Adipose tissue (tissue), 3 donors: ENCODE measurements around the gene BIN2. TPM values are rescaled to one million over a fixed set of nuclear protein-coding genes. Genes with fewer than 3 reads are reported as not detected.

ENCODE experiments used
- H3K27ac ChIP-seq: one replicate; pipeline ENCODE4 v1.5.1; 2013; ENCODE audit warnings: low read depth, low read length
- WGBS, 3 donors: extraction: QIAGEN DNeasy Blood & Tissue Kit; methylation state at CpG; one replicate each; pipeline ENCODE4 v1.1.7; 2013; 5-methylcytosine and 5-hydroxymethylcytosine counted together
- polyA plus RNA-seq, 3 donors: library from polyadenylated mRNA; stranded (reverse); fragments of 200-250 nt; gene quantifications; one replicate each; pipeline ENCODE4 v1.2.3, GENCODE V29; 2013
- donor health status: healthy with polysubstance abuse.
- donor health status: Bipolar disorder and iron deficiency.
- donor health status: healthy.

Gene BIN2
- polyA plus RNA-seq: 1 to 10 TPM; 1.5 to 8.8 (median 8.4) TPM

DNA sequence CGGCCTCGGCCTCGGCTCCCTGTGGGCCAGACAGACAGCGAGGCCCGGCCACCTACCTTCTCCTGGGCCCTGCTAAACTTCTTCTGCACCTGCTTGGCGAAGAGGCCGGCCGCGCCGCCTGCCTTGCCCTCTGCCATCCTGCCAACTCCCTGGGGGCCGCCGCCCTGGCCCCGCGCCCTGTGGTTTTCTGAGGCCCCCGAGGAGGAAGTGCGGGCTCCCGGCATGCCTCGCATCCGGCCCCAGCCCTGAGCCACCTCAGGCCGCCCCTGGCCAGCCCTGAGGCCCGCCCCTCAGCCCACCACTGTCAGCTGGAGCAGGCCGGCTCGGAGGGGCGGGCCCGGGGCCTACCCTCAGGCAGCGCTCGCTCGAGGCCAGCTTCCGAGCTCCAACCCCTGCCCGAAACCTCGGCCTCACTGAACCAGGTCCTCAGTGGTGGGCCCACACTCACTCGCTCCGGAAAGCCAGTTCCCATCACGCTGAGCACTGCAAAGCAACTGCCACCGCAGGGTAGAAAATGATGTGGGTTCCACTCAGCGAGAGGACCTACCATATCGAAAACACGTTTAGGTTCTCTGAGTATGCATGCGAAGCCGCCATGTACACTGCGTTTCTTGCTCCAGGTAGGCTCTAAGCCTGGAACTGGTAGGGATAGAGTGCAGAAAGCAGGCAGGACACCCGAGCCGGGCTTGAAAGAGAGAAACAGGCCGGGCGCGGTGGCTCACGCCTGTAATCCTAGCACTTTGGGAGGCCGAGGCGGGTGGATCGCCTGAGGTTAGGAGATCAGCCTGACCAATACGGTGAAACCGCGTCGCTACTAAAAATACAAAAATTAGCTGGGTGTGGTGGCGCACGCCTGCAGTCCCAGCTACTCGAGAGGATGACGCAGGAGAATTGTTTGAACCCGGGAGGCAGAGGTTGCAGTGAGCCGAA, at the start of gene BIN2:
BIN2 (minus strand) TSS at position 209 of the 930 bp plus-strand sequence; CDS start at position 137, 72 bp downstream.
- no peak within 1 kb of the TSS for H3K27ac ChIP-seq
- WGBS, 3 donors: 66 to 91% (median 79%) methylated on average over 51 to 60 of the region's 60 CpGs

- WGBS, 3 donors: 56 to 84% (median 70%) methylated on average over 3 of the region's 3 CpGs
These were observed 49.2 kb upstream of the BIN2 start for GRCh38 chr12:51373187-51373586.

GRCh38 chr12:51372021-51372420, 48.0 kb upstream of the BIN2 start:
- no peak overlapping the region for H3K27ac ChIP-seq
- 77 to 97% (median 90%) methylated on average over 2 of the region's 2 CpGs for WGBS, 3 donors

More at GRCh38 chr12:51373187-51373586, 49.2 kb upstream of the BIN2 start:
- H3K27ac ChIP-seq: no peak overlapping the region

DNA sequence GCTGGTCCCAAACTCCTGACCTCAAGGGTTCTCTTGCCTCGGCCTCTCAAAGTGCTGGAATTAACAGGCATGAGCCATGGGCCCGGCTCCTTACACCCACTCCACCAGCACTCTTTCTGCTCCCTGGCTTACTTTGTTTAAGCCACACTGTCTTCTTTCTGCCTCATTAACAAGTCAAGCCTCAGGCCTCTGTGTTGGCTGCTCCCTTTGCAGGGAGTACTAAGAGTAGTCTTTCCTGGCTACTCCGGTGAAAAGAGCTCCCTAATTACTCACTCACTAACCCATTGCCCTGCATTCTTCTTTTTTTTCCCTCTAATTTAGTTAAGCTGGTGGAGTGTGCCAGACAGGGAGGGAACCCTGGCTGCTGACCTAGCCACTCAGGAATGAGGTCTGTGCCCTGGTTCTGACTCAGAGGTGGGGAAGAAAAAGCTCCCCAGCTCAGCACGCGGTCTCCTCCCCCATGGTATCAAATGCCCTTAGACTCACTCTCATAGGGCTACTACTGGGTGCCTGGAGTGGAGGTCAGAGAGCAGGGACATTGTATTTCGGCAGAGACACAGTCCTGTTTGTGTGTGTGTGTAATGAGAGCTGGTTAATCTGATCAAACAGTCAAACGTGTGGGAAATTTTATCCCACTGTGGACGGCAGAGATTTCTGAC, 47.5 kb upstream of the BIN2 start:
- 52 to 57% (median 55%) methylated on average over 8 of the region's 8 CpGs for WGBS, 3 donors
- H3K27ac ChIP-seq: no peak overlapping the region

GRCh38 chr12:51370667-51371066, 46.7 kb upstream of the BIN2 start:
- 93 to 97% (median 95%) methylated on average over 9 of the region's 9 CpGs for whole genome bisulfite sequencing, 3 donors
- no peak overlapping the region for H3K27ac ChIP-seq

- 64 to 93% (median 81%) methylated on average over 4 of the region's 4 CpGs for WGBS, 3 donors
These were observed 45.6 kb upstream of the BIN2 start for GRCh38 chr12:51369581-51369980.

DNA sequence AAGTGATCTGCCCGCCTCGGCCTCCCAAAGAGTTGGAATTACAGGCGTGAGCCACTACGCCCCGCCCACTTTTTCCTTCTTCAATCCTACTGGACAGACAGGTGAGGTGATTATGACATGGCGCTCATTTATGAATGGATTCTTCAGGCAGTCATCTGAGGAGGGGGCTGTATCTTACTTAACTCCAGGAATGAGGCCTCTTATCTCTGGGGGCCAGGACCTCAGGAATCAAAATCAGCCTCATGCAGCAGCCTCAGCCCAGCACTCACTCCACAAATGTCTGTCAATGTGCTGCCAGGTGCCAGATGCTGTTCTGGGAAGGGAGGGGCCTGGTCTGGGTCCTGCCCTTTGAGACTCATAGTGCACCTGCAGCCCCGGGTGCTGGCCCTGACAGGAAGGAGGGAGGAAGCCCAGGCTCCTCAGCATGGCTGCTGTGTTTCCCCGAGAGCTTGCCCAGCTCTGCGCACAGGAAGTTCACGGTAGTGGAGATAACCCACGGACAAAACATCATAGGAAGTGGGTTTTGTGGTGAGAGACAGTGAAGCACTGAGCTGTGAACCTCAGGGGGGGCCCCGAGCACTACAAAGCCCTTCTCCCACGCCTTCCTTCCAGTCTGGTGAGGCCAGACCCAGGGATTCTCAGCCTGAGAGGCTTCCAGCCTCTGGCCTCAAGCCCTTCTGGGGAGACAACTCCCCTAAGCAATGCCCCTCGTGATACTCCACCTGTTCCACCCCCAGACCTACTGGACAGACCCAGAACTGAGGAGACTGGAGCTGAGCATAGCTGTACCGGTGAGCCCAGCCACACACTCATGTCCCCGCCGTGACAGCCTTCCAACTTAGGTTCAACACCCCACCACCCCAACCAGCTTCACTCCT, 44.9 kb upstream of the BIN2 start:
- WGBS, 3 donors: 43 to 78% (median 58%) methylated on average over 16 to 17 of the region's 17 CpGs
- no peak overlapping the region for H3K27ac ChIP-seq

More at GRCh38 chr12:51369581-51369980, 45.6 kb upstream of the BIN2 start:
- no peak overlapping the region for H3K27ac ChIP-seq

DNA sequence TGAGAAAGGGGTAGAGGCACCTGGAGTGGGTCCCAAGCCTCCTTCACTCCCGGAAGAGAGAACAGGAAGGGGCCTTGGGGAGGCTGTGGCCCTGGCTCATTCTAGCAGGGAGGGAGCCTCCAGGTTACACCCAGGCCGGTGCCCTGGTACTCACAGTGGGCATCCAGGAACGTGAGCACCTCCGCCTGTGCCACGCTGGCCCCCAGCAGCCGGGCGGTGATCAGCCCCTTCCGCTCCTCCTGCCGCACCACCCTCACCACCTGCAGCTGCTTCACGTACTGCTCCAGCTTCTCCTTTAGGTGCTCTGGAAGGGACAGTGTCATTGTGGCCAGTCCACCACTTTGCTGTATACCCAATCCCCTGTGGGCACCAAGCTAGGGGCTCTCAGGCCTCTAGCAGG, 41.3 kb upstream of the BIN2 start:
- WGBS, 3 donors: 92 to 94% (median 94%) methylated on average over 10 of the region's 10 CpGs
- no peak overlapping the region for H3K27ac ChIP-seq

DNA sequence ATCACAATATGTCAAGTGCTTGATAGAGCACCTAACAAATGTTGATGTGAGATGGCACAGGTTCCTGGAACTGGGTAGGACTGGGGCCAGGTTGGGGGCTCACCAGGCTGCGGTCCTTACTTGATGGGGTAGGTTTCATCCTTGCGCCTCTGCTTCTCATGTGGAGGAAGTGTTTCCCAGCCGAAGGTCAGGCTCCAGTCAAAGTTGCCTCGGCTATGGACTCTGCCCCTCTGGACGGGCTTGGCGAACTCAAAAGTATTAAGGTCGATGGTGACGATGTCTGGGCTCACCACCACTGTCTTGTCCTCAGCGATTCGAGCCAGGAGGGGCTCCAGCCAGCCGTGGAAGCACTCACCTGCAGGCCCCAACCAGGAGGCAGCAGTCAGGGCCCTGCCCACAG, 40.0 kb upstream of the BIN2 start:
- WGBS, 3 donors: 86 to 94% (median 90%) methylated on average over 11 of the region's 11 CpGs

GRCh38 chr12:51362747-51363342, 38.9 kb upstream of the BIN2 start:
- 84 to 92% (median 86%) methylated on average over 2 of the region's 2 CpGs for WGBS, 3 donors
- no peak overlapping the region for H3K27ac ChIP-seq

More for the DNA sequence above, 40.0 kb upstream of the BIN2 start:
- H3K27ac ChIP-seq: no peak overlapping the region

GRCh38 chr12:51362307-51362706, 38.3 kb upstream of the BIN2 start:
- H3K27ac ChIP-seq: no peak overlapping the region
- WGBS, 3 donors: 87 to 94% (median 89%) methylated on average over 6 of the region's 6 CpGs

DNA sequence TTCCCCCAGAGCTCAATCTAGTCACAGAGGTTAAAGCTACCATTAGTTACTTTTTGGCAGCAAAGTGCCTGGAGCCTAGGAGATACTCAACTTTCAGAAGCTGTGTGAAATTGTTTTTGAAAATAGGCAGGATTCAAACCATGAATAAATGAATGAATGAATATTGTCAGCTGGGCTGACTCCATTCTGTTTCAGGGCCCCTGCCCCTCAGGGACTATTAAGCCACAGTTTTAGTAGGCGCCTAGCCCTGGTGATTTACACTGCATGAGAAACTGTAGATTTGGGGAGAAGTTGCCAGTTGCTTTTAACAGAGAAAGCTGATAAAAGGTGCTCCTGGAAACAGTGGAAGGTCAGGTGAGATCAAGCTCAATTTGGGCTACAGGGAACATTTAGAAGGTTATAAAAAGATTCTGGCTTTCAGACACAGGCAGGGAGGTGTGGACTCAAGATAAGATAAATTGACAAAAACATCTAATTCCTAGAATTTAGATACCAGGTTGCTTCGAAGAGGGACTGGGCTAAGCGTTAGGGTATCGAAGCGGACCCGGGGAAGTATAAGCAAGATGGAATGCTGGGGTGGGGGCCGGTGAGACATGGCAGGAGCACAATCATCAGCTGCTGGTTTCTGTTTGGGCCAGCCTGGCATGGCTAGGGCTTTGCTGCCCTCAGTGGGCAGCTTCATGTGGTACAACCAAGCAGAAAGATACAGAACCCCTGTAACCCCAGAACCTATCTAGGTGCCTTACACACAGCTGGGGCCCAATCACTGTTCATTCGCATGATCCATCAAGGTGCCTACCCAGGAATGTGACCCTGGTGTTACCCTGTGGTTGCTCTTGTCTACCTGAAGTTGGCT, 37.4 kb upstream of the BIN2 start:
- 56 to 84% (median 71%) methylated on average over 8 of the region's 8 CpGs for WGBS, 3 donors
- no peak overlapping the region for H3K27ac ChIP-seq

DNA sequence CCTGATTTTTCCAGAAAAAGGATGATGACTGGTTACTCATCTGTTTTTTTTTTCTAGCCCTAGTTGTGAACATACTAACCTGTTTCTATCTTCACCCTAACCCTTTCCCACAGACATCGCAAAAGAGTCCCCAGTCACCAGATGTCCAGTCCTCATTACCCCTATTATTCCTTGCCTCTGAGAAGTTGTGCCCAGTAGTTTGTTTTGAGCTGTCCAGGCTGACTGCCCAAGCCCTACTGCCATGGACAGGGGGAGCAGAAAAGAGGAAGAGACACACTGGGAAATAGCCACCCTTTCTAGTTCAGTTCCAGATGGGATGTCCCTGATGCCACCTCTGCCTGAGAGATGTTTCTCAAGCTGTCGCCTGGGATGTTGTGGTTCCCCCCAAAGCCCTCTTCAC, 36.3 kb upstream of the BIN2 start:
- whole genome bisulfite sequencing, 3 donors: 87 to 92% (median 88%) methylated on average over 2 of the region's 2 CpGs
- H3K27ac ChIP-seq: no peak overlapping the region

GRCh38 chr12:51359851-51360250, 35.9 kb upstream of the BIN2 start:
- H3K27ac ChIP-seq: no peak overlapping the region
- 85 to 90% (median 88%) methylated on average over 4 of the region's 4 CpGs for WGBS, 3 donors

DNA sequence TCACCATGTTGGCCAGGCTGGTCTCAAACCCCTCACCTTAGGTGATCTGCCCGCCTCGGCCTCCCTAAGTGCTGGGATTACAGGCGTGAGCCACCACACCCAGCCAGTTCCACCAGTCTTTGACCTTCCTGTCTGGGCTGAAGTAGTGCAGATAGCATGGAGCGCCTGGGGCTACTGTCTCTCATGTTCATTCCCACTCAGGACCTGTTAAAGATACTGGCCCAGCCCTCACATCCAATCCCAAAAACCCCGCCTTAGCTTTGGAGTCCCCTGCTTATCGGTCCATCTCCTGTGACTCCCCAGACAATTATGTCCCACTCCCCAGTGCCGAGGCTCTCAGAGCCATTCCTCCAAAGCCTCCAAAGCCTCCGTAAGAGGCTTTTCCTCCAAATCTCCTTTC, 34.5 kb upstream of the BIN2 start:
- no peak overlapping the region for H3K27ac ChIP-seq
- 93 to 98% (median 94%) methylated on average over 8 of the region's 8 CpGs for WGBS, 3 donors

DNA sequence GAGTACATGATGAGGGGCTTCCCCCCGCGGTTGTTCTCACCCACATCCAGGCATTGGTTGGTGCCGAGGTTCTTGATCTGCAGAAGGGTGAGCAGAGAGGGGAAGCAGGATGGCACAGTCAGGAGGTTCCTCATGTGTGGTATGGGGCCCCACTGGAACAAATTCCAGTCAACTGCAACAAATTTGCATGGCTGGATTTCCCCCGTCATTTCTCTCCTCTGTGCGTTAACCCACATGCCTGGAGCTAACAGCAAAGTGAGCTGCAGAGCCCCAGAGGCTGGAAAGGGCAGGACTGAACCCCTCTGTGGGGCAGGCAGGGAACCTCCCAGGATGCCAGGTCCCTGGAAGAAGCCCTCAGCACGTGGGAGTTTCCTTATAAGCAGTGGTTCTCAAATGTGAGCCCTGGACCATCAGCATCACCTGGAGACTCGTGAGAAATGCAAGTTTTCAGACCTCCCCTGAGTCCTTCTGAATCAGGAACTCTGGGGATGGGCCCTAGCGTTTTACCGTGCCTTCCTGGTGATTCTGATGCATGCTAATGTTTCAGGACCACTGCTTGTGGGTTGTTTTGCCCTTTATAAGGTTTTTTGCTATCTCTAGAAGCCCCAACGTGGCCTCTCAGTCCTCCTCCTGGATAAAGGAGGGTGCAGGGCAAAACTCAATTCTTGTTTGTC, 33.5 kb upstream of the BIN2 start:
- H3K27ac ChIP-seq: no peak overlapping the region

More for the DNA sequence above, 33.5 kb upstream of the BIN2 start:
- WGBS, 3 donors: 78 to 92% (median 80%) methylated on average over 10 of the region's 10 CpGs
